Neural progenitor cell (in vitro differentiated cells): ENCODE measurements around the gene MACROH2A2. TPM values are rescaled to one million over a fixed set of nuclear protein-coding genes. Genes with fewer than 3 reads are reported as not detected.
"Not testable (repeated sequence)": the region's sequence is repeated elsewhere in the genome, so short reads cannot be mapped to it uniquely, and the experiment has no call there.

Experiments
- DNase-seq: peaks from one replicate; pipeline ENCODE4 v3.0.0-alpha.2; 2016; ENCODE audit warnings: low spot score
- H2AFZ ChIP-seq: fragments of 200-600 bp; sonication (generic); replicated peaks from 2 replicates; pipeline ENCODE4 v1.6.1; 2016; ENCODE audit warnings: antibody characterized with exemption
- H3F3A ChIP-seq: fragments of 200-600 bp; sonication (generic); 2 replicates; pipeline ENCODE4 v1.6.1; 2016; ENCODE audit warnings: antibody characterized with exemption, low read depth
- H3K27ac ChIP-seq: fragments of 200-600 bp; sonication (generic); 2 replicates; pipeline ENCODE4 v1.5.1; 2016; ENCODE audit warnings: mild to moderate bottlenecking
- H3K27me3 ChIP-seq: fragments of 200-600 bp; sonication (generic); 2 replicates; pipeline ENCODE4 v1.6.1; 2016; ENCODE audit warnings: mild to moderate bottlenecking, moderate library complexity
- H3K36me3 ChIP-seq: fragments of 200-600 bp; sonication (generic); 2 replicates; pipeline ENCODE4 v1.5.1; 2016
- H3K4me1 ChIP-seq: fragments of 200-600 bp; sonication (generic); 2 replicates; pipeline ENCODE4 v1.6.1; 2016; ENCODE audit warnings: mixed run types
- H3K4me2 ChIP-seq: fragments of 200-600 bp; sonication (generic); 2 replicates; pipeline ENCODE4 v1.6.1; 2016
- H3K4me3 ChIP-seq: fragments of 200-600 bp; sonication (generic); 2 replicates; pipeline ENCODE4 v1.5.1; 2016
- H3K79me2 ChIP-seq: fragments of 200-600 bp; sonication (generic); 2 replicates; pipeline ENCODE4 v1.6.1; 2016; ENCODE audit warnings: low read depth
- H3K9ac ChIP-seq: fragments of 200-600 bp; sonication (generic); 2 replicates; pipeline ENCODE4 v1.6.1; 2016
- H3K9me3 ChIP-seq: fragments of 200-600 bp; sonication (generic); 2 replicates; pipeline ENCODE4 v1.5.1; 2016; ENCODE audit warnings: low read depth
- H4K20me1 ChIP-seq: fragments of 200-600 bp; sonication (generic); 2 replicates; pipeline ENCODE4 v1.6.1; 2016; ENCODE audit warnings: low read depth
- H3K27ac Mint-ChIP-seq: 3 replicates; pipeline ENCODE4 v1.8.0; 2021; ENCODE audit warnings: mixed read lengths
- H3K27me3 Mint-ChIP-seq: 2 replicates; pipeline ENCODE4 v1.8.0; 2022; ENCODE audit warnings: low read depth, mild to moderate bottlenecking, inconsistent platforms, moderate library complexity, mixed read lengths; ENCODE audit not compliant: insufficient read depth
- H3K36me3 Mint-ChIP-seq: 3 replicates; pipeline ENCODE4 v1.8.0; 2021; ENCODE audit warnings: mixed read lengths
- H3K4me1 Mint-ChIP-seq: 3 replicates; pipeline ENCODE4 v1.8.0; 2021; ENCODE audit warnings: mixed read lengths
- H3K4me3 Mint-ChIP-seq: 3 replicates; pipeline ENCODE4 v1.8.0; 2021; ENCODE audit warnings: mild to moderate bottlenecking, moderate library complexity, mixed read lengths
- H3K9me3 Mint-ChIP-seq: 3 replicates; pipeline ENCODE4 v1.8.0; 2020; ENCODE audit warnings: mixed read lengths
- EZH2 ChIP-seq: fragments of 200-600 bp; sonication (generic); IDR thresholded peaks from 2 replicates; pipeline ENCODE4 v1.6.1; 2017; ENCODE audit warnings: antibody characterized with exemption, mild to moderate bottlenecking, moderate library complexity
- EZH2phosphoT487 ChIP-seq: fragments of 200-600 bp; sonication (generic); IDR thresholded peaks from 2 replicates; pipeline ENCODE4 v1.6.1; 2017; ENCODE audit warnings: antibody characterized with exemption
- total RNA-seq: library from RNA; depleted of rRNA; stranded (reverse); fragments of >200 nt; gene quantifications from 2 replicates; pipeline ENCODE4 v1.2.3, GENCODE V29; 2015; ENCODE audit warnings: low replicate concordance
- TF ChIP-seq, protein P1 (sequence below): fragments of 200-600 bp; sonication (generic); IDR thresholded peaks from 2 replicates; pipeline ENCODE4 v1.5.1; 2017; ENCODE audit warnings: antibody characterized with exemption, mild to moderate bottlenecking

Gene MACROH2A2
- total RNA-seq, 1 donor from 2014 or later: 159 TPM

- H3K9ac ChIP-seq: no peak overlapping the region
- no peaks in the 10 kb centered on the region for H3K9me3 Mint-ChIP-seq
- no peak overlapping the region for H3K4me3 ChIP-seq
- no peaks in the 10 kb centered on the region for H3K36me3 ChIP-seq
- no peaks in the 10 kb centered on the region for H3K9me3 ChIP-seq
- peaks cover 47% of the 10 kb centered on the region for H3K36me3 Mint-ChIP-seq
- peaks cover 3% of the 10 kb centered on the region for H3F3A ChIP-seq
- H3K27ac ChIP-seq: no peak overlapping the region
- H3K4me2 ChIP-seq: no peak overlapping the region
- DNase-seq: no peak
- no peak for TF ChIP-seq EZH2
- TF ChIP-seq, protein P1, sequence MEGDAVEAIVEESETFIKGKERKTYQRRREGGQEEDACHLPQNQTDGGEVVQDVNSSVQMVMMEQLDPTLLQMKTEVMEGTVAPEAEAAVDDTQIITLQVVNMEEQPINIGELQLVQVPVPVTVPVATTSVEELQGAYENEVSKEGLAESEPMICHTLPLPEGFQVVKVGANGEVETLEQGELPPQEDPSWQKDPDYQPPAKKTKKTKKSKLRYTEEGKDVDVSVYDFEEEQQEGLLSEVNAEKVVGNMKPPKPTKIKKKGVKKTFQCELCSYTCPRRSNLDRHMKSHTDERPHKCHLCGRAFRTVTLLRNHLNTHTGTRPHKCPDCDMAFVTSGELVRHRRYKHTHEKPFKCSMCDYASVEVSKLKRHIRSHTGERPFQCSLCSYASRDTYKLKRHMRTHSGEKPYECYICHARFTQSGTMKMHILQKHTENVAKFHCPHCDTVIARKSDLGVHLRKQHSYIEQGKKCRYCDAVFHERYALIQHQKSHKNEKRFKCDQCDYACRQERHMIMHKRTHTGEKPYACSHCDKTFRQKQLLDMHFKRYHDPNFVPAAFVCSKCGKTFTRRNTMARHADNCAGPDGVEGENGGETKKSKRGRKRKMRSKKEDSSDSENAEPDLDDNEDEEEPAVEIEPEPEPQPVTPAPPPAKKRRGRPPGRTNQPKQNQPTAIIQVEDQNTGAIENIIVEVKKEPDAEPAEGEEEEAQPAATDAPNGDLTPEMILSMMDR: no peak
- TF ChIP-seq EZH2phosphoT487: no peak
- peaks cover 4% of the 10 kb centered on the region for H3K4me1 Mint-ChIP-seq
- no peaks in the 10 kb centered on the region for H3K27me3 ChIP-seq
- H3K4me1 ChIP-seq: peaks cover 9% of the 10 kb centered on the region
- H3K79me2 ChIP-seq: no peaks in the 10 kb centered on the region
- H3K4me3 Mint-ChIP-seq: no peak overlapping the region
- H3K27me3 Mint-ChIP-seq: peaks cover 14% of the 10 kb centered on the region
- H4K20me1 ChIP-seq: peaks cover 92% of the 10 kb centered on the region
- H3K27ac Mint-ChIP-seq: no peak overlapping the region
- no peak overlapping the region for H2AFZ ChIP-seq
Observed at GRCh38 chr10:70074971-70075370, 22.3 kb downstream of the MACROH2A2 start.

- Histone ChIP-seq H3K36me3 (no peaks in the 10 kb centered on the region), H3K9ac (no peak overlapping the region)
- H3K36me3 Mint-ChIP-seq: peaks cover 51% of the 10 kb centered on the region
Observed at GRCh38 chr10:70078329-70078728, 25.7 kb downstream of the MACROH2A2 start.

GRCh38 chr10:70078937-70079336 is 26.3 kb downstream of the MACROH2A2 start:
- DNase-seq: no peak
- Histone ChIP-seq H2AFZ (no peak overlapping the region), H3K9ac (no peak overlapping the region), H3K4me1 (no peaks in the 10 kb centered on the region), H3K36me3 (no peaks in the 10 kb centered on the region), H4K20me1 (peaks cover 62% of the 10 kb centered on the region), H3K9me3 (no peaks in the 10 kb centered on the region), H3K4me3 (no peak overlapping the region), H3K4me2 (no peak overlapping the region), H3K27me3 (no peaks in the 10 kb centered on the region), H3K27ac (no peak overlapping the region), H3K79me2 (no peaks in the 10 kb centered on the region), H3F3A (no peaks in the 10 kb centered on the region)
- TF ChIP-seq EZH2phosphoT487 (no peak), EZH2 (no peak)
- TF ChIP-seq, protein P1: no peak
- H3K36me3 Mint-ChIP-seq: peaks cover 50% of the 10 kb centered on the region
- H3K4me1 Mint-ChIP-seq: peaks cover 4% of the 10 kb centered on the region
- H3K27ac Mint-ChIP-seq: no peak overlapping the region
- H3K4me3 Mint-ChIP-seq: no peak overlapping the region
- peaks cover 9% of the 10 kb centered on the region for H3K27me3 Mint-ChIP-seq
- no peaks in the 10 kb centered on the region for H3K9me3 Mint-ChIP-seq

More at GRCh38 chr10:70078329-70078728, 25.7 kb downstream of the MACROH2A2 start:
- TF ChIP-seq EZH2phosphoT487 (no peak), EZH2 (no peak)
- TF ChIP-seq, protein P1: no peak
- no peak overlapping the region for H3K27ac Mint-ChIP-seq
- no peaks in the 10 kb centered on the region for H3K9me3 Mint-ChIP-seq
- H3K27me3 Mint-ChIP-seq: peaks cover 9% of the 10 kb centered on the region
- Histone ChIP-seq H3K4me3 (no peak overlapping the region), H3F3A (no peaks in the 10 kb centered on the region), H3K4me1 (no peaks in the 10 kb centered on the region), H3K27me3 (no peaks in the 10 kb centered on the region), H3K27ac (no peak overlapping the region), H2AFZ (no peak overlapping the region), H4K20me1 (peaks cover 68% of the 10 kb centered on the region), H3K9me3 (no peaks in the 10 kb centered on the region), H3K4me2 (no peak overlapping the region), H3K79me2 (no peaks in the 10 kb centered on the region)
- no peak overlapping the region for H3K4me3 Mint-ChIP-seq
- peaks cover 4% of the 10 kb centered on the region for H3K4me1 Mint-ChIP-seq
- no peak for DNase-seq

GRCh38 chr10:70080789-70081188 is 28.1 kb downstream of the MACROH2A2 start:
- H3K27ac Mint-ChIP-seq, H3K9me3 Mint-ChIP-seq, H3K4me3 ChIP-seq, H3K4me3 Mint-ChIP-seq, H3K79me2 ChIP-seq, H3K4me1 Mint-ChIP-seq, H3K27me3 ChIP-seq, H3K4me2 ChIP-seq, H3K27ac ChIP-seq, H2AFZ ChIP-seq, H3K9ac ChIP-seq, H3K27me3 Mint-ChIP-seq, H3F3A ChIP-seq, H3K9me3 ChIP-seq, H3K4me1 ChIP-seq, H3K36me3 ChIP-seq, DNase-seq: not testable (repeated sequence)
- H4K20me1 ChIP-seq: peaks cover 43% of the 10 kb centered on the region
- H3K36me3 Mint-ChIP-seq: peaks cover 47% of the 10 kb centered on the region
